GM23338 (cell line): ENCODE data around the gene TMEM8B. TPM values are rescaled to one million over a fixed set of nuclear protein-coding genes. Genes with fewer than 3 reads are reported as not detected.

Experiments used
- ATAC-seq: fragments of 200-7000 bp; cut with Tn5 transposase; 3 replicates; pipeline ENCODE4 v1.9.1; 2020
- DNase-seq: peaks from one replicate; pipeline ENCODE4 v3.0.0-alpha.2; 2015; ENCODE audit warnings: low spot score
- H2AFZ ChIP-seq: fragments of 200-600 bp; sonication (generic); 2 replicates; pipeline ENCODE4 v1.8.0; 2016; ENCODE audit warnings: antibody characterized with exemption, mild to moderate bottlenecking, moderate library complexity
- H3F3A ChIP-seq: fragments of 200-600 bp; sonication (generic); replicated peaks from 2 replicates; pipeline ENCODE4 v1.8.0; 2017; ENCODE audit warnings: antibody characterized with exemption, mixed run types, low read depth
- H3K27ac ChIP-seq: fragments of 200-600 bp; sonication (generic); 2 replicates; pipeline ENCODE4 v1.6.1; 2016; ENCODE audit warnings: low read depth
- H3K27me3 ChIP-seq: fragments of 200-600 bp; sonication (generic); 2 replicates; pipeline ENCODE4 v1.8.0; 2016; ENCODE audit warnings: mild to moderate bottlenecking, mixed run types, moderate library complexity; ENCODE audit not compliant: insufficient read depth
- H3K36me3 ChIP-seq: fragments of 200-600 bp; sonication (generic); 2 replicates; pipeline ENCODE4 v1.8.0; 2016; ENCODE audit warnings: mild to moderate bottlenecking; ENCODE audit not compliant: insufficient read depth
- H3K4me1 ChIP-seq: fragments of 200-600 bp; sonication (generic); 2 replicates; pipeline ENCODE4 v1.8.0; 2016; ENCODE audit warnings: mild to moderate bottlenecking, moderate library complexity; ENCODE audit not compliant: insufficient read depth
- H3K4me2 ChIP-seq: fragments of 200-600 bp; sonication (generic); 2 replicates; pipeline ENCODE4 v1.7.1; 2017; ENCODE audit warnings: mixed run types
- H3K4me3 ChIP-seq: fragments of 200-600 bp; sonication (generic); 2 replicates; pipeline ENCODE4 v1.6.1; 2016; ENCODE audit warnings: mixed run types
- H3K79me2 ChIP-seq: fragments of 200-600 bp; sonication (generic); replicated peaks from 2 replicates; pipeline ENCODE4 v1.8.0; 2017; ENCODE audit warnings: mild to moderate bottlenecking; ENCODE audit not compliant: insufficient read depth
- H3K9me2 ChIP-seq: fragments of 200-600 bp; sonication (generic); 2 replicates; pipeline ENCODE4 v1.8.0; 2017; ENCODE audit not compliant: insufficient read depth
- H4K20me1 ChIP-seq: fragments of 200-600 bp; sonication (generic); replicated peaks from 2 replicates; pipeline ENCODE4 v1.8.0; 2017; ENCODE audit warnings: mild to moderate bottlenecking; ENCODE audit not compliant: insufficient read depth
- H3K27ac Mint-ChIP-seq: 2 replicates; pipeline ENCODE4 v1.8.0; 2020; ENCODE audit warnings: inconsistent platforms, mild to moderate bottlenecking, moderate library complexity, mixed read lengths
- H3K27me3 Mint-ChIP-seq: 3 replicates; pipeline ENCODE4 v1.8.0; 2022; ENCODE audit warnings: low read depth, mild to moderate bottlenecking, moderate library complexity, mixed read lengths, inconsistent platforms; ENCODE audit not compliant: insufficient read depth, poor library complexity
- H3K36me3 Mint-ChIP-seq: 3 replicates; pipeline ENCODE4 v1.8.0; 2021; ENCODE audit warnings: low read depth, mild to moderate bottlenecking, inconsistent platforms, moderate library complexity, mixed read lengths
- H3K4me1 Mint-ChIP-seq: 3 replicates; pipeline ENCODE4 v1.8.0; 2020; ENCODE audit warnings: mild to moderate bottlenecking, inconsistent platforms, mixed read lengths
- H3K4me3 Mint-ChIP-seq: 3 replicates; pipeline ENCODE4 v1.8.0; 2021; ENCODE audit warnings: moderate library complexity, mild to moderate bottlenecking, inconsistent platforms, mixed read lengths
- H3K9me3 Mint-ChIP-seq: 3 replicates; pipeline ENCODE4 v1.8.0; 2020; ENCODE audit warnings: moderate library complexity, mild to moderate bottlenecking, inconsistent platforms, mixed read lengths
- CREB1 ChIP-seq: fragments of 250-450 bp; sonication (Bioruptor Pico); IDR thresholded peaks from 2 replicates; pipeline ENCODE4 v1.5.0; 2020; ENCODE audit warnings: low read depth, mild to moderate bottlenecking, moderate library complexity
- CTCF ChIP-seq, 2 experiments: fragments of 200-600 bp in 1 of 2; sonication (generic) in 1 of 2; conservative IDR thresholded peaks; 2 replicates each; pipeline versions ENCODE4 v1.5.1 to v1.6.1; 2016 to 2017; ENCODE audit warnings: antibody characterized with exemption in 2 of 2, low read depth in 2 of 2, mild to moderate bottlenecking in 2 of 2, moderate library complexity in 1 of 2
- ETS1 ChIP-seq: IDR thresholded peaks from 2 replicates; pipeline ENCODE4 v1.6.1; 2016; ENCODE audit warnings: antibody characterized with exemption
- EZH2 ChIP-seq: fragments of 200-600 bp; sonication (generic); IDR thresholded peaks from one replicate; pipeline ENCODE4 v1.8.0; 2017; ENCODE audit warnings: antibody characterized with exemption, mild to moderate bottlenecking, low read depth; ENCODE audit not compliant: unreplicated experiment
- EZH2phosphoT487 ChIP-seq: fragments of 200-600 bp; sonication (generic); IDR thresholded peaks from one replicate; pipeline ENCODE4 v1.8.1; 2018; ENCODE audit warnings: antibody characterized with exemption; ENCODE audit not compliant: unreplicated experiment
- JUNB ChIP-seq: IDR thresholded peaks from one replicate; pipeline ENCODE4 v1.6.1; 2016; ENCODE audit warnings: antibody characterized with exemption; ENCODE audit not compliant: unreplicated experiment
- POLR2AphosphoS5 ChIP-seq: IDR thresholded peaks from 2 replicates; pipeline ENCODE4 v1.6.1; 2016; ENCODE audit warnings: antibody characterized with exemption, low read depth
- STAT1 ChIP-seq: IDR thresholded peaks from one replicate; pipeline ENCODE4 v1.6.1; 2016; ENCODE audit warnings: antibody characterized with exemption; ENCODE audit not compliant: unreplicated experiment
- ZNF114 ChIP-seq: fragments of 250-450 bp; sonication (Bioruptor Pico); IDR thresholded peaks from 2 replicates; pipeline ENCODE4 v1.5.0; 2020; ENCODE audit warnings: mild to moderate bottlenecking, moderate library complexity
- ZNF331 ChIP-seq: fragments of 250-450 bp; sonication (Bioruptor Pico); IDR thresholded peaks from 2 replicates; pipeline ENCODE4 v1.5.0; 2020; ENCODE audit warnings: low read depth, mild to moderate bottlenecking, moderate library complexity
- ZNF462 ChIP-seq: fragments of 250-450 bp; sonication (Bioruptor Pico); IDR thresholded peaks from 2 replicates; pipeline ENCODE4 v1.5.0; 2020; ENCODE audit warnings: mild to moderate bottlenecking, moderate library complexity
- polyA plus RNA-seq: library from polyadenylated mRNA; unstranded; fragments of >200 nt; fragmentation: Nextera tagmentation; extraction: Ambion mirVana; gene quantifications from 2 replicates; pipeline ENCODE4 v1.2.1, GENCODE V29; 2016
- total RNA-seq: library from RNA; depleted of rRNA; stranded (reverse); fragments of >200 nt; shearing (Covaris generic); gene quantifications from 2 replicates; pipeline ENCODE4 v1.2.3, GENCODE V29; 2014
- TF ChIP-seq, protein P1 (sequence below): IDR thresholded peaks from one replicate; pipeline ENCODE4 v1.6.1; 2018; ENCODE audit warnings: antibody characterized with exemption; ENCODE audit not compliant: unreplicated experiment

Gene TMEM8B
- total and polyA plus RNA-seq, 2 experiments from 2014 or later: 4.2 to 5.5 TPM

DNA sequence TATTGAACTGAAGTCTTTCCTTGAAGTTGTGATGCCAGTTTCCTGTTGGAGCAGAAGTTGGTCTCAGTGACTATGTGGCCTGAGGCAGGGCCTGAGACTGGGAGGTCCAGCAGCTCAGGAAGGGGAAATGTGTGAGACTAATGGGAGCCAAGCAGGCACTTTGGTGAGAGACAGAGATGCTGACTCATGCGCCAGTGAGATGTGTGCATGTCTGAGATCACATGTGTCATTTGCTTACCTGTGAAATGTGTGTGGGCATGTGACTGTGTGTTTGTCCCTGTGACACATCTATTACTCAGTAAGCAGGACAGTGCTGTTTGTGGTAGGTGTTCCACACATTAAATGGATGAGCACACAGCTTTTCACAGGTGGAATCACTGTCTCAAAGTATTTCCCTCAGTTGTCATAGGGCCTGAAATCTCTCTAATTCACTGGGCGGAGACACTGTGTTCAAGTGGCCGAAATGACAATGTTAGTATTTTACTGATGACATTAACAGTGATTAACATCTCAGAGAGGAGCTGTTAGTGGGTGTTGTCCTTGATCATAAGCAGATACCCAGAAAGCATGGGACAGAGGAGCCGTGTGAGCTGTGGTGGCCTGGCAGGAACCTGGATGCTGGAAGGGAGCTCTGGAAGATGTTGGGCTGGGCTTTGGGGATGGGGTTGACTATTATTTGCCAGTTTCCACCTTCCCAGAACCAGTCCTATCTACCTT, 30.2 kb upstream of the TMEM8B start (continued):
- TF ChIP-seq ZNF462 (CRISPR knock-in tag) (no peak), EZH2phosphoT487 (no peak), CREB1 (CRISPR knock-in tag) (no peak), ZNF114 (no peak), EZH2 (no peak), ETS1 (no peak), POLR2AphosphoS5 (no peak)

DNA sequence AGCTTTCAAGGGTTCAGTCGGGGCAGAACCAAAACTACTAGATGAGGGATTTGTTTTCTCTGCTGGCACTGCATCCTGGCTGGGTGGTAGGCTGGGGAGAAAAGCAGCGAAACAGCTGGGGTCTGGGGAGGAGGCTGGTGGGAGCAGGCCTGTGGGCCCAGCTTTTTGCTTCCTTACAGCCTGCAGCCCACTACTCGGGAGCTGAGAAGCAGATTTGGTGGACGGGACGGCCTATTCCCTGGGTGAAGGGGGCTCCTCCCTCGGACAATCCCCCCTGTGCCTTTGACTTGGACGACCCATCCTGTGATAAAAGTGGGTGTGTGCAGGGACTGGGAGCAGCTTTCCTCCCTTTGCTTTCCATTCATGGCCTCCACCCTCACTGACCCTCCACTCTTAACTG, 28.5 kb upstream of the TMEM8B start:
- H3K36me3 Mint-ChIP-seq: no peaks in the 10 kb centered on the region; the same call in 2 of the 3 replicates
- no peak overlapping the region for H3K27ac Mint-ChIP-seq
- H3K79me2 ChIP-seq: no peaks in the 10 kb centered on the region
- no peaks in the 10 kb centered on the region; the same call in 1 of the 2 replicates for H4K20me1 ChIP-seq
- peaks cover 4% of the 10 kb centered on the region for H3K27me3 Mint-ChIP-seq
- no peak for ATAC-seq
- no peaks in the 10 kb centered on the region for H3K9me2 ChIP-seq
- H3K4me1 Mint-ChIP-seq: peaks cover 6% of the 10 kb centered on the region; the same call in 2 of the 3 replicates
- 0 out of 2 replicates have a peak, but pooled peaks cover 7% of the 10 kb centered on the region for H3K36me3 ChIP-seq
- 0 out of 2 replicates have a peak, but pooled peaks cover 3% of the 10 kb centered on the region for H3F3A ChIP-seq
- DNase-seq: no peak
- no peak overlapping the region for H3K4me3 Mint-ChIP-seq
- no peaks in the 10 kb centered on the region; the same call in 2 of the 3 replicates for H3K9me3 Mint-ChIP-seq
- H3K27ac ChIP-seq: no peak overlapping the region
- no peak overlapping the region for H3K4me2 ChIP-seq
- H3K4me1 ChIP-seq: peaks cover 6% of the 10 kb centered on the region; the same call in 1 of the 2 replicates
- H2AFZ ChIP-seq: no peak overlapping the region
- H3K27me3 ChIP-seq: no peaks in the 10 kb centered on the region
- H3K4me3 ChIP-seq: no peak overlapping the region
- TF ChIP-seq, protein P1, sequence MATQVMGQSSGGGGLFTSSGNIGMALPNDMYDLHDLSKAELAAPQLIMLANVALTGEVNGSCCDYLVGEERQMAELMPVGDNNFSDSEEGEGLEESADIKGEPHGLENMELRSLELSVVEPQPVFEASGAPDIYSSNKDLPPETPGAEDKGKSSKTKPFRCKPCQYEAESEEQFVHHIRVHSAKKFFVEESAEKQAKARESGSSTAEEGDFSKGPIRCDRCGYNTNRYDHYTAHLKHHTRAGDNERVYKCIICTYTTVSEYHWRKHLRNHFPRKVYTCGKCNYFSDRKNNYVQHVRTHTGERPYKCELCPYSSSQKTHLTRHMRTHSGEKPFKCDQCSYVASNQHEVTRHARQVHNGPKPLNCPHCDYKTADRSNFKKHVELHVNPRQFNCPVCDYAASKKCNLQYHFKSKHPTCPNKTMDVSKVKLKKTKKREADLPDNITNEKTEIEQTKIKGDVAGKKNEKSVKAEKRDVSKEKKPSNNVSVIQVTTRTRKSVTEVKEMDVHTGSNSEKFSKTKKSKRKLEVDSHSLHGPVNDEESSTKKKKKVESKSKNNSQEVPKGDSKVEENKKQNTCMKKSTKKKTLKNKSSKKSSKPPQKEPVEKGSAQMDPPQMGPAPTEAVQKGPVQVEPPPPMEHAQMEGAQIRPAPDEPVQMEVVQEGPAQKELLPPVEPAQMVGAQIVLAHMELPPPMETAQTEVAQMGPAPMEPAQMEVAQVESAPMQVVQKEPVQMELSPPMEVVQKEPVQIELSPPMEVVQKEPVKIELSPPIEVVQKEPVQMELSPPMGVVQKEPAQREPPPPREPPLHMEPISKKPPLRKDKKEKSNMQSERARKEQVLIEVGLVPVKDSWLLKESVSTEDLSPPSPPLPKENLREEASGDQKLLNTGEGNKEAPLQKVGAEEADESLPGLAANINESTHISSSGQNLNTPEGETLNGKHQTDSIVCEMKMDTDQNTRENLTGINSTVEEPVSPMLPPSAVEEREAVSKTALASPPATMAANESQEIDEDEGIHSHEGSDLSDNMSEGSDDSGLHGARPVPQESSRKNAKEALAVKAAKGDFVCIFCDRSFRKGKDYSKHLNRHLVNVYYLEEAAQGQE: no peak
- no peak for TF ChIP-seq POLR2AphosphoS5
- TF ChIP-seq CTCF (conservative IDR thresholded peaks at IDR 0.05; ENCODE audit: low read depth in 2 of 2): no peak
- no peak for TF ChIP-seq JUNB
- TF ChIP-seq STAT1: no peak
- no peak for TF ChIP-seq ZNF331
- no peak for TF ChIP-seq ZNF114
